Activated T-cell treated with anti-CD3 and anti-CD28 coated beads for 24 hours (primary cell): Measurements from ENCODE around the gene ELL.
"Not testable (repeated sequence)": the region's sequence is repeated elsewhere in the genome, so short reads cannot be mapped to it uniquely, and the experiment has no call there.

Experiments used
- DNase-seq: peaks from one replicate; pipeline ENCODE4 v3.0.0-alpha.2; 2020; ENCODE audit warnings: low read depth

ELL gene

GRCh38 chr19:18521692-18522123 lies at the start of gene ELL:
ELL (minus strand) TSS chr19:18522070; CDS start chr19:18522055, 15 bp downstream.
- DNase-seq = no peak

GRCh38 chr19:18568367-18568766 lies 46.5 kb upstream of the ELL start:
- no peak for DNase-seq

GRCh38 chr19:18566953-18567352 lies 45.1 kb upstream of the ELL start:
- no peak for DNase-seq

- DNase-seq = no peak
These were observed 40.2 kb upstream of the ELL start for GRCh38 chr19:18562086-18562485.

- no peak for DNase-seq
These were observed 37.8 kb upstream of the ELL start for GRCh38 chr19:18559685-18560084.

- DNase-seq = no peak
These were observed 36.7 kb upstream of the ELL start for GRCh38 chr19:18558604-18559003.

GRCh38 chr19:18558202-18558555 lies 36.3 kb upstream of the ELL start:
- DNase-seq = no peak

GRCh38 chr19:18557411-18558201 lies 35.7 kb upstream of the ELL start, which contains the start of gene KXD1:
KXD1 (plus strand) TSS chr19:18557870; CDS start chr19:18562057, 4,187 bp downstream.
- DNase-seq = peak; percentile 96

- DNase-seq = no peak
These were observed 29.8 kb upstream of the ELL start for GRCh38 chr19:18551631-18552030.

GRCh38 chr19:18543814-18544475 lies 22.1 kb upstream of the ELL start:
- DNase-seq = peak; percentile 71

GRCh38 chr19:18542941-18543813 lies 21.3 kb upstream of the ELL start, which contains the start of gene FKBP8:
FKBP8 (minus strand) TSS chr19:18543573; CDS start chr19:18541970, 1,603 bp downstream.
- DNase-seq = peak; percentile 92

GRCh38 chr19:18541992-18542940 lies 20.4 kb upstream of the ELL start:
- DNase-seq = no peak

GRCh38 chr19:18541258-18541991 lies 19.6 kb upstream of the ELL start:
- no peak for DNase-seq

- not testable (repeated sequence) for DNase-seq
These were observed 18.3 kb upstream of the ELL start for GRCh38 chr19:18540200-18540599.

- no peak for DNase-seq
These were observed 17.5 kb upstream of the ELL start for GRCh38 chr19:18539372-18539771.

- DNase-seq = no peak
These were observed 16.2 kb upstream of the ELL start for GRCh38 chr19:18538115-18538514.

GRCh38 chr19:18537431-18537830 lies 15.6 kb upstream of the ELL start:
- no peak for DNase-seq

GRCh38 chr19:18536475-18536874 lies 14.6 kb upstream of the ELL start:
- DNase-seq = no peak

GRCh38 chr19:18533058-18533457 lies 11.2 kb upstream of the ELL start:
- no peak for DNase-seq

- DNase-seq = no peak
These were observed 10.5 kb upstream of the ELL start for GRCh38 chr19:18532168-18532890.
